ENCODE data around the gene MIOS. TPM values are rescaled to one million over a fixed set of nuclear protein-coding genes. Genes with fewer than 3 reads are reported as not detected.

Gene MIOS
- total and polyA plus RNA-seq, 2 of the 8 experiments (the other 6 are each of a cell fraction or from before 2014, with no cell fraction given), result 15.5 to 50.7 TPM

DNA sequence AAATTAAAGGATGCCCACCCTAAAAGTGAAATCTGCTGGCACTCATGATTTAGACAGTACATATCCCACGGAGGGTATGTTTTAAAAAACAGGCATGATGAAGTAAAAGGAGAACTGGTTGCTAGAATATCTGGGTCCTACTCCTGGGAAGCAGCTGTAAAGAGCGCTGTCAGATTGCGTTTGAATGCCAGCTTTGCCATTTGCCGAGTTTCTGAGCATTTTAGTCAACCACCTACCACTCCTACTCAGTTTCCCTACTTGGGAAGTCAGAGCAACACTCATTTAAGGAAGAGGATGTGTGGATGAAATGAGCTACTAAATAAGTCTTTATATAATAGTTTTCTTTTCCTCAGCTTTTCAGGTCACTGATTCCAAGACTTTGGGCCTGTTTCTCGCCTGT, 72.7 kb downstream of the MIOS start:
- CTCF ChIA-PET (ENCODE audit: partially characterized antibody), result no interaction called here
- no peaks in the 10 kb centered on the region for H3K9me3 ChIP-seq (ENCODE audit: insufficient read depth in 2 of 2, low read depth in 1 of 2, low read length in 1 of 2)
- no peak overlapping the region for H2BK15ac ChIP-seq (ENCODE audit: low read length)
- H3K18ac ChIP-seq (ENCODE audit: extremely low read depth, low read length), result no peak overlapping the region
- FAIRE-seq, result no peak
- H3K27ac ChIP-seq (ENCODE audit: low read depth, low read length), result peak overlapping the region; percentile 91; the same call in 1 of the 2 replicates
- H3K36me3 ChIP-seq (ENCODE audit: control insufficient read depth in 2 of 4, insufficient read depth in 4 of 4, low read length in 3 of 4), result peaks cover 0 to 12% (median 1%) of the 10 kb centered on the region in 4 experiments; a peak in 3 of 8 replicates
- no peaks in the 10 kb centered on the region for H3K27me3 ChIP-seq (replicated peaks in 1 of 4; ENCODE audit: control insufficient read depth in 3 of 4, extremely low read depth in 1 of 4, insufficient read depth in 3 of 4, low read length in 3 of 4)
- peak overlapping the region; percentile 61 to 96 (median 91) for H3K4me3 ChIP-seq (ENCODE audit: extremely low read depth in 1 of 4, insufficient read depth in 2 of 4, low read depth in 3 of 4, low read length in 4 of 4)
- no peak overlapping the region for H2BK5ac ChIP-seq (ENCODE audit: low read depth, low read length)
- H2BK20ac ChIP-seq (ENCODE audit: low read length), result no peak overlapping the region
- H2BK120ac ChIP-seq (replicated peaks; ENCODE audit: low read depth, low read length), result no peak overlapping the region
- H2AK5ac ChIP-seq (ENCODE audit: low read depth, low read length), result no peak overlapping the region
- 50% methylated on average over 5 of the region's 5 CpGs; no CpG with 5 or more reads in 1 of the 2 experiments for WGBS, 2 experiments (ENCODE audit: extremely low coverage in 1 of 2, insufficient coverage in 1 of 2, insufficient read length in 1 of 2, insufficient replicate concordance in 2 of 2, low coverage in 1 of 2, low lambda C conversion rate in 2 of 2, missing lambda C conversion rate in 1 of 2)
- peaks cover 6% of the 10 kb centered on the region; the same call in 1 of the 2 replicates for H3K23me2 ChIP-seq (ENCODE audit: low read depth, low read length)
- no peak overlapping the region for H4K91ac ChIP-seq (replicated peaks; ENCODE audit: insufficient read length, low read length)
- peaks cover 0 to 18% of the 10 kb centered on the region in 2 experiments; a peak in 2 of 4 replicates for H3K79me2 ChIP-seq (ENCODE audit: control insufficient read depth in 1 of 2, insufficient read depth in 2 of 2, low read length in 2 of 2)
- H3K23ac ChIP-seq (ENCODE audit: insufficient read length), result no peak overlapping the region
- DNase-seq (ENCODE audit: low read depth in 1 of 2, low spot score in 2 of 2), result no peak
- H3K79me1 ChIP-seq (ENCODE audit: low read depth, low read length), result no peaks in the 10 kb centered on the region; the same call in 1 of the 2 replicates
- no peak overlapping the region for H2BK12ac ChIP-seq (ENCODE audit: low read depth, low read length)
- no peak overlapping the region for H4K8ac ChIP-seq (ENCODE audit: extremely low read depth, insufficient read depth, low read length)
- H2AFZ ChIP-seq (ENCODE audit: low read length), result 0 out of 2 replicates have a peak overlapping the region, but pooled peaks have one; percentile 86
- peaks cover 0 to 5% (median 3%) of the 10 kb centered on the region in 4 experiments; a peak in 3 of 7 replicates for H3K4me1 ChIP-seq (replicated peaks in 1 of 4; ENCODE audit: control insufficient read depth in 3 of 4, insufficient read depth in 4 of 4, low read length in 3 of 4)
- POLR2A ChIA-PET (ENCODE audit: partially characterized antibody), result interaction anchor here (1.6 to 2.4 kb wide), 2 partner anchors 23 to 54 kb away, joined by 4 to 8 read pairs; no protein-coding TSS in a partner anchor
- H3K9ac ChIP-seq (replicated peaks in 1 of 4; ENCODE audit: extremely low read depth in 1 of 4, low read depth in 3 of 4, low read length in 3 of 4), result peak overlapping the region; percentile 88 to 97 (median 96)
- H3K56ac ChIP-seq (replicated peaks; ENCODE audit: insufficient read length, low read depth, low read length), result no peak overlapping the region
- H4K5ac ChIP-seq (ENCODE audit: insufficient read length, low read depth, low read length), result no peak overlapping the region
- no peak overlapping the region for H3K14ac ChIP-seq (ENCODE audit: insufficient read length)
- TF ChIP-seq FOSL1 (IDR thresholded peaks at IDR 0.05; ENCODE audit: insufficient read depth, low read depth, low read length) (no peak), SIN3A (conservative IDR thresholded peaks at IDR 0.05 in 1 of 2, IDR thresholded peaks at IDR 0.05 in 1 of 2; ENCODE audit: low read depth in 1 of 2, low read length in 2 of 2) (0 out of 4 replicates have a peak, but pooled peaks of 1 of the 2 experiments have one; percentile 13), JUND (IDR thresholded peaks at IDR 0.05; ENCODE audit: low read length) (no peak)
- H4K20me1 ChIP-seq (replicated peaks in 1 of 2; ENCODE audit: control insufficient read depth in 1 of 2, insufficient read depth in 2 of 2, low read length in 2 of 2), result no peaks in the 10 kb centered on the region
- peak overlapping the region; percentile 68 to 92 for H3K4me2 ChIP-seq (ENCODE audit: insufficient read depth in 1 of 2, low read depth in 2 of 2, low read length in 2 of 2)
- no peak overlapping the region for H3K4ac ChIP-seq (replicated peaks; ENCODE audit: insufficient read length, low read depth, low read length)

All from H1 (cell line).